ENCODE data around the gene DDX25. TPM values are rescaled to one million over a fixed set of nuclear protein-coding genes. Genes with fewer than 3 reads are reported as not detected.

Gene DDX25
- total RNA-seq, 4 donors from 2014 or later = 0.08 TPM; not detected in 3

DNA sequence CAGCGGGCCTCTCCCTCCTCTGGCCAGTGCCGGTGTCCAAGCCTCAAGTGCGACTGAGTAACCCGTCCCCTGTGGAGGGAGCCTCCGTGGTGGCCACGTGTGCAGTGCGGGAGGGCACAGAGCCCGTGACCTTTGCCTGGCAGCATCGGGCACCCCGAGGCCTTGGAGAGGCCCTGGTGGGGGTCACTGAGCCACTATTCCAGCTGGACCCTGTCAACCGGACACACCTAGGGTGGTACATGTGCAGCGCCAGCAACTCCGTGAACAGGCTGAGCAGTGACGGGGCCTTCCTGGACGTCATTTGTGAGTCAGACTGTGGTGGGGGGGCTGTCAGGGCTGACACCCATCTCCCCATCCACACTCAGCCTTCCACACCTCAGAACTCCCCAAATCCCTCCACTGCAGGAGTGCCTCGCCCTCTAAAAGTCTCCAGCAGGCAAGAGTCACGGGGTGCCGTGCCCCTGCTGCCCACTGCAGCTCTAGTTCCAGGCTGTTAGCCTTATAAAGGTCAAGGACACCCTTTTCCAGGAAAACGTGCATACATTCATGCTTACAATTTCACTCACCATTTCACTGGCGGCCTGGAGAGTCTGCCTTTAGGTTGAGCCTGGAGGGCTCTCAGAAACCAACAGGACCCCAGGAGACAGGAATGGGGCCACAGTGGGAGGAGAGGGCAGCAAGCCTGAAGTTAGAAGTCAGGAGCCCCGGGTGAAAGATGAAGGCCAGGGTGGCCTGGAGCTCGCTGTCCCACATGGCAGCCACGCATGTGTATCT lies 44.2 kb downstream of the DDX25 start:
- H3K27me3 ChIP-seq = no peaks in the 10 kb centered on the region
- H3K4me3 ChIP-seq = no peak overlapping the region
- ATAC-seq = peak; percentile 17
- TF ChIP-seq POLR2AphosphoS5 (IDR thresholded peaks at IDR 0.05) = no peak
- TF ChIP-seq EP300 (IDR thresholded peaks at IDR 0.05) = no peak
- TF ChIP-seq POLR2A (IDR thresholded peaks at IDR 0.05) = no peak
- TF ChIP-seq, protein P1, sequence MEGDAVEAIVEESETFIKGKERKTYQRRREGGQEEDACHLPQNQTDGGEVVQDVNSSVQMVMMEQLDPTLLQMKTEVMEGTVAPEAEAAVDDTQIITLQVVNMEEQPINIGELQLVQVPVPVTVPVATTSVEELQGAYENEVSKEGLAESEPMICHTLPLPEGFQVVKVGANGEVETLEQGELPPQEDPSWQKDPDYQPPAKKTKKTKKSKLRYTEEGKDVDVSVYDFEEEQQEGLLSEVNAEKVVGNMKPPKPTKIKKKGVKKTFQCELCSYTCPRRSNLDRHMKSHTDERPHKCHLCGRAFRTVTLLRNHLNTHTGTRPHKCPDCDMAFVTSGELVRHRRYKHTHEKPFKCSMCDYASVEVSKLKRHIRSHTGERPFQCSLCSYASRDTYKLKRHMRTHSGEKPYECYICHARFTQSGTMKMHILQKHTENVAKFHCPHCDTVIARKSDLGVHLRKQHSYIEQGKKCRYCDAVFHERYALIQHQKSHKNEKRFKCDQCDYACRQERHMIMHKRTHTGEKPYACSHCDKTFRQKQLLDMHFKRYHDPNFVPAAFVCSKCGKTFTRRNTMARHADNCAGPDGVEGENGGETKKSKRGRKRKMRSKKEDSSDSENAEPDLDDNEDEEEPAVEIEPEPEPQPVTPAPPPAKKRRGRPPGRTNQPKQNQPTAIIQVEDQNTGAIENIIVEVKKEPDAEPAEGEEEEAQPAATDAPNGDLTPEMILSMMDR (IDR thresholded peaks at IDR 0.05) = no peak
- no peak overlapping the region for H3K27ac ChIP-seq
- H3K4me1 ChIP-seq = peaks cover 0 to 31% (median 20%) of the 10 kb centered on the region in 3 donors
- no peaks in the 10 kb centered on the region for H3K9me3 ChIP-seq
- H3K36me3 ChIP-seq = no peaks in the 10 kb centered on the region
- WGBS, 2 donors (ENCODE audit: low coverage in 1 of 2) = 81 to 89% methylated on average over 7 to 9 of the region's 23 CpGs

DNA sequence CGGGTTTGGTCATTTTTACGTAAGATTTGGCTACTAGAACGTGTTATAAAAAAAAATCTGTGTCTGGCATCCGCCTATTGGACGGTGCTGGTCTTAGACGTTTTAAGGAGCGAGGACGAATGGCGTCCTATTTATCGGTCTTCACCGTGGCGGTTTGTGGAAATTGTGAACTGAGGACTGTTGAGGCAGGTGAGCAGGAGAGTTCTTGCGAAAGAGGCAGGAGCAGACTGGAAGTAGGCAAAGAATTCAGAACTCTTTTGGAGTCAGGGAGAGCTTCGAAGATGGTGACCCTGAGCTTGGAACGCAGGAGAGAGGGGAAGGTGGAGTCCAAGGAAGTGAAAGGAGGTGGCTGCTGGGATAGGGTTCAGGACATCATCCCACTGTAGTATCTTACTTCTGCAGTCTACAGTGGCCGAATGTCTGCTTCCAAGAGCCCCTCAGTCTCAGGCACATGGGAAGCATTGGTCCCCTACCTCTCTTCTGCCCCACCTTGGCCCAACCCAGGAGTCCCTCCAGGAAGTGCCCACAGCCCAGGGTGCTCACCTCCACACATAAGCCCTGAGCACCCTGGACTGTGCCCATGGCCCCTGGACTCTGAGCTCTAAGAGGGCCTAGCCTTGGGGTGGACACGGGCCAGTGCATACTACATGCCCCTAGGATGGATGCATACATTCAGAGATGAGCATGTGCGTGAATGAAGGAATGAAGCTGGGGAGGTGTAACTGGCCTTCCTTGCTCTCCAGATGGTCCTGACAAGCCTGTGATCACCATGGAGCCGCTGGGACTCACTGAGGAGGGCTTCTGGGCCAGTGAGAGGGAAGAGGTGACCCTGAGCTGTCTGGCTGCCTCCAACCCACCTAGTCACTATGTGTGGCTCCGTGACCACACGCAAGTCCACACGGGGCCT lies 45.2 kb downstream of the DDX25 start:
- no peak for ATAC-seq
- Histone ChIP-seq H3K9me3 (no peaks in the 10 kb centered on the region), H3K36me3 (no peaks in the 10 kb centered on the region), H3K4me1 (peaks cover 0 to 33% (median 21%) of the 10 kb centered on the region in 3 donors), H3K4me3 (no peak overlapping the region), H3K27ac (no peak overlapping the region), H3K27me3 (no peaks in the 10 kb centered on the region)
- 93 to 95% methylated on average over 15 to 16 of the region's 22 CpGs for WGBS, 2 donors (ENCODE audit: low coverage in 1 of 2)
- TF ChIP-seq, protein P1 (IDR thresholded peaks at IDR 0.05) = no peak
- TF ChIP-seq EP300 (IDR thresholded peaks at IDR 0.05) (no peak), POLR2AphosphoS5 (IDR thresholded peaks at IDR 0.05) (no peak), POLR2A (IDR thresholded peaks at IDR 0.05) (no peak)

DNA sequence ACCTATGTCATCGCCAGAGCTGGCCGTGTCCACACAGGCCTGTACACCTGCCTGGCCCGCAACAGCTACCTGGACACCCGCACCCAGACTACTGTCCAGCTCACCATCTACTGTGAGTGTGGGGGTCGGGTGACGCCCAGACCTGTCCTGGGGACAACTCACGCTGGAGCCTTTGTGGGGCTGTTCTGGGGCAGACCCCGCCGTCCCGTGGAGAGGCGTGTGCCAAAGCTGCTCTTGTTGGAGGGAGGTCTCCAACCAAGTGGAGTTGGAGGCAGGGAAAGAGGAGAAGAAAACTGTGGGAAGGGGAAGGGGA lies 45.8 kb downstream of the DDX25 start:
- H3K4me1 ChIP-seq = peaks cover 0 to 33% (median 21%) of the 10 kb centered on the region in 3 donors
- no peak for ATAC-seq
- WGBS, 2 donors (ENCODE audit: low coverage in 1 of 2) = 100% methylated on average over 3 of the region's 11 CpGs; no CpG with 5 or more reads in 1 of the 2 donors
- H3K27ac ChIP-seq = peak overlapping the region in 1 of 4 donors; percentile 69
- H3K9me3 ChIP-seq = no peaks in the 10 kb centered on the region
- no peaks in the 10 kb centered on the region for H3K36me3 ChIP-seq
- no peak overlapping the region for H3K4me3 ChIP-seq
- no peaks in the 10 kb centered on the region for H3K27me3 ChIP-seq
- TF ChIP-seq EP300 (IDR thresholded peaks at IDR 0.05) (no peak), POLR2AphosphoS5 (IDR thresholded peaks at IDR 0.05) (no peak), POLR2A (IDR thresholded peaks at IDR 0.05) (no peak)
- TF ChIP-seq, protein P1 (IDR thresholded peaks at IDR 0.05) = no peak

GRCh38 chr11:125950696-125951651 lies 46.7 kb downstream of the DDX25 start:
- peaks cover 0 to 33% (median 21%) of the 10 kb centered on the region in 3 donors for H3K4me1 ChIP-seq
- H3K4me3 ChIP-seq = no peak overlapping the region
- H3K27me3 ChIP-seq = no peaks in the 10 kb centered on the region
- peak overlapping the region in 3 of 4 donors; percentile 59 to 69 (median 64) for H3K27ac ChIP-seq
- H3K36me3 ChIP-seq = peaks cover 0 to 6% of the 10 kb centered on the region in 2 donors
- WGBS, 2 donors (ENCODE audit: low coverage in 1 of 2) = 34 to 100% methylated on average over 1 to 8 of the region's 15 CpGs
- peak; percentile 84 for ATAC-seq
- H3K9me3 ChIP-seq = no peaks in the 10 kb centered on the region
- TF ChIP-seq POLR2AphosphoS5 (IDR thresholded peaks at IDR 0.05) = peak; percentile 79
- no peak for TF ChIP-seq EP300 (IDR thresholded peaks at IDR 0.05)

All from gastroesophageal sphincter (tissue), 4 donors.